Transverse colon (tissue), 3 donors: ENCODE data around the gene NTMT1.

Experiments used
- CTCF ChIP-seq, 5 experiments: fragments of 200-600 bp in 3 of 5; fragments of 450-650 bp in 2 of 5; sonication (generic) in 3 of 5; IDR thresholded peaks; 1 replicate in 2 of 5; 2 replicates in 3 of 5; pipeline ENCODE4 v1.5.1; 2016 to 2017; ENCODE audit warnings: antibody characterized with exemption in 5 of 5, inconsistent platforms in 3 of 5, mild to moderate bottlenecking in 2 of 5, moderate library complexity in 1 of 5
- POLR2A ChIP-seq: fragments of 450-650 bp; IDR thresholded peaks from one replicate; pipeline ENCODE4 v1.6.1; 2016; ENCODE audit warnings: antibody characterized with exemption, mild to moderate bottlenecking, moderate library complexity

GRCh38 chr9:129669141-129669718 is 43.3 kb downstream of the NTMT1 start:
- no peak for TF ChIP-seq CTCF (IDR thresholded peaks at IDR 0.05)
- no peak for TF ChIP-seq POLR2A
